Measurements from ENCODE around the gene CEMIP. TPM values are rescaled to one million over a fixed set of nuclear protein-coding genes. Genes with fewer than 3 reads are reported as not detected.

Gene CEMIP
- total and polyA plus RNA-seq, 10 of the 15 experiments (the other 5 are each of a cell fraction or from before 2014, with no cell fraction given) = 0.01 to 0.44 (median 0.16) TPM; not detected in 6

DNA sequence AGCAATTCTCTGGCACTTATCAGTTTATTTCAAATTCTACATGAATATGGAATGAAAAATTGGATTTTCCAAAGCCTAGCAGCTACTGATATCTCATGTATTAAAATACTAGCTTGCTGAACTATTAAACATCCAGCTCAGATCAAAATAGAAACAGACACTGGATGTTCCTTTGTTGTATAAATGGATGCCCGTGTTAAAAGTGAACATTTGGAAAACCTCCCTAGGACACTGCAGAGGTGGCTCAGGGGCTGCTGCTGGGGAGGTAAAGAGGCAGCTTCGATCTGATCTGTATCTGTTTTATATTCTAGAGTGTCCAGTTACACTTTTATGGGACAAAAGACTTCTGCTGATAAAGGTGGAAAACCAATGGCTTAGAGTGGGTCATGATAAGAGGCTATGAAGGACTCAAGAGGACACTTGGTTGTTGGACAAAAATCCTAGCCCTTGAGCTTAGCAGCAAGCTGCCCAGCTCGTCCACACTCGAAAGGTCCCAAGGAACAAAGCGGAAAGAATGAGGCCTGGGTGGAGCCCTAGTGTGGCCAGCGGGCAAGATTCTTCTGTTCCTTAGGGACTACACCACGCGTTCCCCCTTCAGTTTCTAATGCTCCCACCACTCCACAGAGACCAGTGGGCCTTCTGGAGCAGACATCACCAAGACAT, 200.5 kb downstream of the CEMIP start:
- SMC1A ChIA-PET (ENCODE audit: uncharacterized antibody, unreplicated experiment) = interaction anchor here (0.7 to 2.0 kb wide), 6 partner anchors 10 to 357 kb away, joined by 3 to 5 read pairs (median 4); no protein-coding TSS in a partner anchor
- Histone ChIP-seq H2AFZ (ENCODE audit: control insufficient read depth, low read depth, low read length) (no peak overlapping the region), H3K36me3 (ENCODE audit: control insufficient read depth in 2 of 2, insufficient read depth in 2 of 2, low read length in 1 of 2) (peaks cover 1 to 7% of the 10 kb centered on the region in 2 experiments; a peak in 3 of 4 replicates), H3K4me2 (ENCODE audit: control insufficient read depth, insufficient read depth) (no peak overlapping the region), H3K9ac (ENCODE audit: control insufficient read depth, insufficient read depth, low read length) (no peak overlapping the region), H4K20me1 (ENCODE audit: control insufficient read depth, insufficient read depth) (no peaks in the 10 kb centered on the region), H3K27ac (ENCODE audit: control insufficient read depth, insufficient read depth) (no peak overlapping the region), H3K79me2 (ENCODE audit: control insufficient read depth, insufficient read depth, low read length) (peaks cover 22% of the 10 kb centered on the region), H3K4me3 (no peak overlapping the region), H3K27me3 (replicated peaks in 1 of 2; ENCODE audit: control insufficient read depth in 2 of 2, insufficient read depth in 2 of 2, low read length in 1 of 2) (no peaks in the 10 kb centered on the region), H3K9me3 (replicated peaks; ENCODE audit: control insufficient read depth, insufficient read depth, low read length) (no peaks in the 10 kb centered on the region), H3K4me1 (ENCODE audit: control insufficient read depth, insufficient read depth, low read length) (no peaks in the 10 kb centered on the region)
- FAIRE-seq = no peak
- DNase-seq (ENCODE audit: low read depth, low spot score) = no peak
- CTCF ChIA-PET = interaction anchor here (0.9 to 2.4 kb wide), 8 partner anchors 9 to 522 kb away, joined by 3 to 14 read pairs (median 3); no protein-coding TSS in a partner anchor
- WGBS (ENCODE audit: insufficient coverage, insufficient replicate concordance, low lambda C conversion rate, missing lambda C conversion rate) = over 99% methylated on average over 8 of the region's 8 CpGs
- BruUV-seq (replicated peaks) = no TSS peak
- in situ Hi-C loops (cut with MboI) (no loop called here), intact Hi-C loops (cut with micrococcal nuclease; ENCODE audit: unreplicated experiment) (no loop called here)
- ATAC-seq = no peak
- POLR2A ChIA-PET = interaction anchor here (0.6 kb wide), 1 partner anchor 240 kb away, joined by 3 read pairs; no protein-coding TSS in a partner anchor
- RAD21 ChIA-PET (ENCODE audit: unreplicated experiment) = interaction anchor here (1.0 to 1.8 kb wide), 4 partner anchors 9 to 287 kb away, joined by 3 to 7 read pairs (median 4); no protein-coding TSS in a partner anchor
- TF ChIP-seq FOXK2 (IDR thresholded peaks at IDR 0.05) (no peak), ETV6 (conservative IDR thresholded peaks at IDR 0.05 in 1 of 2, IDR thresholded peaks at IDR 0.05 in 1 of 2; ENCODE audit: borderline replicate concordance in 1 of 2, low read depth in 1 of 2) (no peak), RAD51 (IDR thresholded peaks at IDR 0.05) (no peak), ESRRA (IDR thresholded peaks at IDR 0.05; ENCODE audit: low read length) (no peak), CBFB (IDR thresholded peaks at IDR 0.05; ENCODE audit: low read depth) (no peak), KAT2A (conservative IDR thresholded peaks at IDR 0.05; ENCODE audit: control insufficient read depth, low read depth, low read length) (no peak), TBL1XR1 (IDR thresholded peaks at IDR 0.05; ENCODE audit: low read depth, low read length) (no peak), YY1 (IDR thresholded peaks at IDR 0.05; ENCODE audit: low read depth, low read length) (no peak), MTA3 (IDR thresholded peaks at IDR 0.05; ENCODE audit: borderline replicate concordance, low read length) (no peak), ASH2L (IDR thresholded peaks at IDR 0.05; ENCODE audit: borderline replicate concordance, low read depth) (no peak), NFXL1 (IDR thresholded peaks at IDR 0.05; ENCODE audit: borderline replicate concordance) (no peak), FOXM1 (IDR thresholded peaks at IDR 0.05; ENCODE audit: low read depth, low read length) (no peak), SUZ12 (IDR thresholded peaks at IDR 0.05; ENCODE audit: unreplicated experiment) (no peak), RB1 (IDR thresholded peaks at IDR 0.05; ENCODE audit: borderline replicate concordance) (no peak)
- TF ChIP-seq, protein P1, sequence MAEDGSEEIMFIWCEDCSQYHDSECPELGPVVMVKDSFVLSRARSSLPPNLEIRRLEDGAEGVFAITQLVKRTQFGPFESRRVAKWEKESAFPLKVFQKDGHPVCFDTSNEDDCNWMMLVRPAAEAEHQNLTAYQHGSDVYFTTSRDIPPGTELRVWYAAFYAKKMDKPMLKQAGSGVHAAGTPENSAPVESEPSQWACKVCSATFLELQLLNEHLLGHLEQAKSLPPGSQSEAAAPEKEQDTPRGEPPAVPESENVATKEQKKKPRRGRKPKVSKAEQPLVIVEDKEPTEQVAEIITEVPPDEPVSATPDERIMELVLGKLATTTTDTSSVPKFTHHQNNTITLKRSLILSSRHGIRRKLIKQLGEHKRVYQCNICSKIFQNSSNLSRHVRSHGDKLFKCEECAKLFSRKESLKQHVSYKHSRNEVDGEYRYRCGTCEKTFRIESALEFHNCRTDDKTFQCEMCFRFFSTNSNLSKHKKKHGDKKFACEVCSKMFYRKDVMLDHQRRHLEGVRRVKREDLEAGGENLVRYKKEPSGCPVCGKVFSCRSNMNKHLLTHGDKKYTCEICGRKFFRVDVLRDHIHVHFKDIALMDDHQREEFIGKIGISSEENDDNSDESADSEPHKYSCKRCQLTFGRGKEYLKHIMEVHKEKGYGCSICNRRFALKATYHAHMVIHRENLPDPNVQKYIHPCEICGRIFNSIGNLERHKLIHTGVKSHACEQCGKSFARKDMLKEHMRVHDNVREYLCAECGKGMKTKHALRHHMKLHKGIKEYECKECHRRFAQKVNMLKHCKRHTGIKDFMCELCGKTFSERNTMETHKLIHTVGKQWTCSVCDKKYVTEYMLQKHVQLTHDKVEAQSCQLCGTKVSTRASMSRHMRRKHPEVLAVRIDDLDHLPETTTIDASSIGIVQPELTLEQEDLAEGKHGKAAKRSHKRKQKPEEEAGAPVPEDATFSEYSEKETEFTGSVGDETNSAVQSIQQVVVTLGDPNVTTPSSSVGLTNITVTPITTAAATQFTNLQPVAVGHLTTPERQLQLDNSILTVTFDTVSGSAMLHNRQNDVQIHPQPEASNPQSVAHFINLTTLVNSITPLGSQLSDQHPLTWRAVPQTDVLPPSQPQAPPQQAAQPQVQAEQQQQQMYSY (CRISPR knock-in tag; IDR thresholded peaks at IDR 0.05) = no peak
- TF ChIP-seq, protein P2, sequence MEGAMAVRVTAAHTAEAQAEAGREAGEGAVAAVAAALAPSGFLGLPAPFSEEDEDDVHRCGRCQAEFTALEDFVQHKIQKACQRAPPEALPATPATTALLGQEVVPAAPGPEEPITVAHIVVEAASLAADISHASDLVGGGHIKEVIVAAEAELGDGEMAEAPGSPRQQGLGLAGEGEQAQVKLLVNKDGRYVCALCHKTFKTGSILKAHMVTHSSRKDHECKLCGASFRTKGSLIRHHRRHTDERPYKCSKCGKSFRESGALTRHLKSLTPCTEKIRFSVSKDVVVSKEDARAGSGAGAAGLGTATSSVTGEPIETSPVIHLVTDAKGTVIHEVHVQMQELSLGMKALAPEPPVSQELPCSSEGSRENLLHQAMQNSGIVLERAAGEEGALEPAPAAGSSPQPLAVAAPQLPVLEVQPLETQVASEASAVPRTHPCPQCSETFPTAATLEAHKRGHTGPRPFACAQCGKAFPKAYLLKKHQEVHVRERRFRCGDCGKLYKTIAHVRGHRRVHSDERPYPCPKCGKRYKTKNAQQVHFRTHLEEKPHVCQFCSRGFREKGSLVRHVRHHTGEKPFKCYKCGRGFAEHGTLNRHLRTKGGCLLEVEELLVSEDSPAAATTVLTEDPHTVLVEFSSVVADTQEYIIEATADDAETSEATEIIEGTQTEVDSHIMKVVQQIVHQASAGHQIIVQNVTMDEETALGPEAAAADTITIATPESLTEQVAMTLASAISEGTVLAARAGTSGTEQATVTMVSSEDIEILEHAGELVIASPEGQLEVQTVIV (IDR thresholded peaks at IDR 0.05; ENCODE audit: borderline replicate concordance, partially characterized antibody) = no peak

All from GM12878 (cell line).